GM19455 (cell line): ENCODE data around the gene FLT1.

Source experiments
- ATAC-seq: cut with Tn5 transposase; IDR thresholded peaks from one replicate; pipeline ENCODE4 v1.9.1; 2021; ENCODE audit not compliant: unreplicated experiment

FLT1 gene

GRCh38 chr13:28258417-28258816 is 236.5 kb downstream of the FLT1 start:
- no peak for ATAC-seq

GRCh38 chr13:28257305-28257704 is 237.6 kb downstream of the FLT1 start:
- no peak for ATAC-seq

GRCh38 chr13:28252547-28252946 is 242.4 kb downstream of the FLT1 start:
- no peak for ATAC-seq

GRCh38 chr13:28251466-28251865 is 243.5 kb downstream of the FLT1 start:
- ATAC-seq, result no peak

- no peak for ATAC-seq
Measured at GRCh38 chr13:28250542-28250941, 244.4 kb downstream of the FLT1 start.
